ENCODE data around the gene SCO2. TPM values are rescaled to one million over a fixed set of nuclear protein-coding genes. Genes with fewer than 3 reads are reported as not detected.

Gene SCO2
- polyA plus RNA-seq, 1 experiment = 2.5 TPM

GRCh38 chr22:50483106-50483505 lies 42.3 kb downstream of the SCO2 start:
- CTCF ChIA-PET = interaction anchor here (2.8 kb wide), 1 partner anchor 14 kb away, joined by 14 read pairs; no protein-coding TSS in a partner anchor
- Histone ChIP-seq H3K27me3 (ENCODE audit: control insufficient read depth, insufficient read depth, low read length) (peaks cover 8% of the 10 kb centered on the region; the same call in 1 of the 2 replicates), H3K4me3 (ENCODE audit: low read depth, low read length) (peak overlapping the region; percentile 77; the same call in 1 of the 2 replicates), H3K36me3 (ENCODE audit: control insufficient read depth, insufficient read depth, low read length) (peaks cover 8% of the 10 kb centered on the region; the same call in 1 of the 2 replicates)
- POLR2A ChIA-PET = no interaction called here
- no peak for DNase-seq (ENCODE audit: low read depth)
- no peak for TF ChIP-seq CTCF (IDR thresholded peaks at IDR 0.05; ENCODE audit: insufficient read depth, low read depth, low read length)

GRCh38 chr22:50482107-50483074 lies 43.0 kb downstream of the SCO2 start:
- H3K36me3 ChIP-seq (ENCODE audit: control insufficient read depth, insufficient read depth, low read length) = peaks cover 8% of the 10 kb centered on the region; the same call in 1 of the 2 replicates
- peak overlapping the region; percentile 77 for H3K4me3 ChIP-seq (ENCODE audit: low read depth, low read length)
- POLR2A ChIA-PET = interaction anchor here (0.6 kb wide), 1 partner anchor 77 kb away, joined by 6 read pairs; no protein-coding TSS in a partner anchor
- H3K27me3 ChIP-seq (ENCODE audit: control insufficient read depth, insufficient read depth, low read length) = peaks cover 8% of the 10 kb centered on the region; the same call in 1 of the 2 replicates
- CTCF ChIA-PET = interaction anchor here (1.3 to 2.8 kb wide), 2 partner anchors 15 kb away, joined by 3 to 14 read pairs; no protein-coding TSS in a partner anchor
- DNase-seq (ENCODE audit: low read depth) = no peak
- no peak for TF ChIP-seq CTCF (IDR thresholded peaks at IDR 0.05; ENCODE audit: insufficient read depth, low read depth, low read length)

GRCh38 chr22:50481440-50482106 lies 43.8 kb downstream of the SCO2 start, which contains the start of gene ADM2:
Gene ADM2, plus strand, starts transcription at chr22:50481543. Its CDS starts 305 bp downstream, at chr22:50481848.
- peaks cover 8% of the 10 kb centered on the region; the same call in 1 of the 2 replicates for H3K27me3 ChIP-seq (ENCODE audit: control insufficient read depth, insufficient read depth, low read length)
- no peak for DNase-seq (ENCODE audit: low read depth)
- POLR2A ChIA-PET = interaction anchor here (0.6 kb wide), 1 partner anchor 78 kb away, joined by 6 read pairs; no protein-coding TSS in a partner anchor
- TF ChIP-seq CTCF (IDR thresholded peaks at IDR 0.05; ENCODE audit: insufficient read depth, low read depth, low read length) = no peak
- H3K4me3 ChIP-seq (ENCODE audit: low read depth, low read length) = peak within 1 kb of the TSS; percentile 77
- CTCF ChIA-PET = interaction anchor here (1.3 kb wide), 1 partner anchor 15 kb away, joined by 3 read pairs; no protein-coding TSS in a partner anchor
- peaks cover 8% of the 10 kb centered on the region; the same call in 1 of the 2 replicates for H3K36me3 ChIP-seq (ENCODE audit: control insufficient read depth, insufficient read depth, low read length)

- CTCF ChIA-PET = interaction anchor here (1.3 kb wide), 1 partner anchor 16 kb away, joined by 3 read pairs; no protein-coding TSS in a partner anchor
- Histone ChIP-seq H3K36me3 (ENCODE audit: control insufficient read depth, insufficient read depth, low read length) (peaks cover 8% of the 10 kb centered on the region; the same call in 1 of the 2 replicates), H3K4me3 (ENCODE audit: low read depth, low read length) (peak overlapping the region; percentile 77), H3K27me3 (ENCODE audit: control insufficient read depth, insufficient read depth, low read length) (peaks cover 8% of the 10 kb centered on the region; the same call in 1 of the 2 replicates)
- POLR2A ChIA-PET = interaction anchor here (0.6 kb wide), 1 partner anchor 177 kb away, joined by 3 read pairs; no protein-coding TSS in a partner anchor
- no peak for DNase-seq (ENCODE audit: low read depth)
- no peak for TF ChIP-seq CTCF (IDR thresholded peaks at IDR 0.05; ENCODE audit: insufficient read depth, low read depth, low read length)
These were observed 44.4 kb downstream of the SCO2 start for GRCh38 chr22:50481045-50481439.
